Stomach smooth muscle (tissue), 2 donors: ENCODE results near the gene SPINK1.
"Not testable (repeated sequence)": the region's sequence is repeated elsewhere in the genome, so short reads cannot be mapped to it uniquely, and the experiment has no call there.

Experiments
- H3K27ac ChIP-seq: one replicate; pipeline ENCODE4 v1.7.0; 2013; ENCODE audit warnings: mild to moderate bottlenecking, low read length, inconsistent platforms
- H3K27me3 ChIP-seq, 2 donors: one replicate each; pipeline ENCODE4 v1.7.0; 2013; ENCODE audit warnings: low read length in 2 of 2; ENCODE audit not compliant: insufficient read depth in 2 of 2, control insufficient read depth in 1 of 2
- H3K36me3 ChIP-seq, 2 donors: one replicate each; pipeline ENCODE4 v1.7.0; 2013; ENCODE audit warnings: low read length in 2 of 2; ENCODE audit not compliant: control insufficient read depth in 2 of 2, insufficient read depth in 2 of 2
- H3K4me1 ChIP-seq: one replicate; pipeline ENCODE4 v1.7.0; 2013; ENCODE audit warnings: low read length; ENCODE audit not compliant: control insufficient read depth, insufficient read depth
- H3K4me3 ChIP-seq, 2 donors: one replicate each; pipeline ENCODE4 v1.7.0; 2013; ENCODE audit warnings: low read length in 2 of 2
- H3K9ac ChIP-seq, 2 donors: one replicate each; pipeline ENCODE4 v1.7.0; 2013; ENCODE audit warnings: low read length in 2 of 2, mild to moderate bottlenecking in 1 of 2
- H3K9me3 ChIP-seq, 2 donors: one replicate each; pipeline ENCODE4 v1.7.0; 2013; ENCODE audit warnings: low read length in 2 of 2; ENCODE audit not compliant: control insufficient read depth in 2 of 2
- donor health status: healthy.
- donor health status: Pancreatic carcinoma.

The SPINK1 gene

GRCh38 chr5:147831465-147831864 is at the start of gene SPINK1:
TSS of gene SPINK1 (minus strand) at chr5:147831671. CDS start at chr5:147831577, 94 bp downstream.
- Histone ChIP-seq H3K27ac (no peak within 1 kb of the TSS), H3K4me3 (no peak within 1 kb of the TSS), H3K9me3 (no peaks in the 10 kb centered on the region), H3K4me1 (no peaks in the 10 kb centered on the region), H3K9ac (no peak within 1 kb of the TSS), H3K36me3 (no peaks in the 10 kb centered on the region), H3K27me3 (no peaks in the 10 kb centered on the region)

- Histone ChIP-seq H3K27me3 (peaks cover 0 to 2% of the 10 kb centered on the region in 2 donors), H3K4me1 (no peaks in the 10 kb centered on the region), H3K27ac (no peak overlapping the region), H3K9ac (no peak overlapping the region), H3K4me3 (no peak overlapping the region), H3K9me3 (peaks cover 0 to 2% of the 10 kb centered on the region in 2 donors), H3K36me3 (no peaks in the 10 kb centered on the region)
Measured at GRCh38 chr5:147880487-147880886, 49.0 kb upstream of the SPINK1 start.

GRCh38 chr5:147879784-147880183 is 48.3 kb upstream of the SPINK1 start:
- Histone ChIP-seq H3K9me3 (peaks cover 0 to 2% of the 10 kb centered on the region in 2 donors), H3K9ac (no peak overlapping the region), H3K27me3 (peaks cover 0 to 2% of the 10 kb centered on the region in 2 donors), H3K4me1 (no peaks in the 10 kb centered on the region), H3K36me3 (no peaks in the 10 kb centered on the region), H3K4me3 (no peak overlapping the region), H3K27ac (no peak overlapping the region)

GRCh38 chr5:147878066-147878759 is 46.7 kb upstream of the SPINK1 start, which contains the start of gene SCGB3A2:
TSS of gene SCGB3A2 (plus strand) at chr5:147878711. CDS start at chr5:147878804, 93 bp downstream.
- peaks cover 0 to 2% of the 10 kb centered on the region in 2 donors for H3K27me3 ChIP-seq
- H3K27ac ChIP-seq, result no peak within 1 kb of the TSS
- H3K4me3 ChIP-seq, result no peak within 1 kb of the TSS
- H3K9me3 ChIP-seq, result peaks cover 0 to 2% of the 10 kb centered on the region in 2 donors
- no peak within 1 kb of the TSS for H3K9ac ChIP-seq
- no peaks in the 10 kb centered on the region for H3K4me1 ChIP-seq
- H3K36me3 ChIP-seq, result no peaks in the 10 kb centered on the region

GRCh38 chr5:147876626-147877025 is 45.2 kb upstream of the SPINK1 start:
- H3K9ac ChIP-seq, result no peak overlapping the region
- no peak overlapping the region for H3K27ac ChIP-seq
- H3K4me1 ChIP-seq, result no peaks in the 10 kb centered on the region
- peaks cover 0 to 2% of the 10 kb centered on the region in 2 donors for H3K9me3 ChIP-seq
- H3K36me3 ChIP-seq, result no peaks in the 10 kb centered on the region
- H3K27me3 ChIP-seq, result peaks cover 0 to 2% of the 10 kb centered on the region in 2 donors
- H3K4me3 ChIP-seq, result no peak overlapping the region

GRCh38 chr5:147876141-147876540 is 44.7 kb upstream of the SPINK1 start:
- Histone ChIP-seq H3K4me1 (no peaks in the 10 kb centered on the region), H3K9me3 (no peaks in the 10 kb centered on the region), H3K36me3 (no peaks in the 10 kb centered on the region), H3K4me3 (no peak overlapping the region), H3K27ac (no peak overlapping the region), H3K9ac (no peak overlapping the region), H3K27me3 (peaks cover 0 to 2% of the 10 kb centered on the region in 2 donors)

GRCh38 chr5:147874910-147875367 is 43.5 kb upstream of the SPINK1 start:
- H3K27ac ChIP-seq, result no peak overlapping the region
- H3K36me3 ChIP-seq, result no peaks in the 10 kb centered on the region
- H3K9ac ChIP-seq, result no peak overlapping the region
- H3K4me3 ChIP-seq, result no peak overlapping the region
- H3K27me3 ChIP-seq, result peaks cover 0 to 2% of the 10 kb centered on the region in 2 donors
- no peaks in the 10 kb centered on the region for H3K9me3 ChIP-seq
- H3K4me1 ChIP-seq, result no peaks in the 10 kb centered on the region

GRCh38 chr5:147874118-147874875 is 42.8 kb upstream of the SPINK1 start:
- not testable (repeated sequence) for H3K4me1 ChIP-seq, H3K9ac ChIP-seq

GRCh38 chr5:147872744-147873435 is 41.4 kb upstream of the SPINK1 start:
- H3K27ac ChIP-seq, H3K36me3 ChIP-seq, H3K4me1 ChIP-seq, H3K27me3 ChIP-seq, H3K9ac ChIP-seq, H3K4me3 ChIP-seq, H3K9me3 ChIP-seq: not testable (repeated sequence)

More at GRCh38 chr5:147874118-147874875, 42.8 kb upstream of the SPINK1 start:
- H3K27me3 ChIP-seq, H3K36me3 ChIP-seq, H3K9me3 ChIP-seq, H3K4me3 ChIP-seq, H3K27ac ChIP-seq: not testable (repeated sequence)

GRCh38 chr5:147871980-147872549 is 40.6 kb upstream of the SPINK1 start:
- not testable (repeated sequence) for H3K9me3 ChIP-seq, H3K27me3 ChIP-seq, H3K36me3 ChIP-seq, H3K4me1 ChIP-seq, H3K27ac ChIP-seq, H3K4me3 ChIP-seq, H3K9ac ChIP-seq
